Activated naive CD8-positive, alpha-beta T cell treated with anti-CD3 and anti-CD28 coated beads, Interleukin-2, amount 50 U/mL, for 16 hours (primary cell): ENCODE data around the gene CPXM2.
"Not testable (repeated sequence)": the region's sequence is repeated elsewhere in the genome, so short reads cannot be mapped to it uniquely, and the experiment has no call there.

Source experiments
- DNase-seq: peaks from one replicate; pipeline ENCODE4 v3.0.0-alpha.2; 2020; ENCODE audit warnings: low read depth, low spot score

CPXM2 gene

DNA sequence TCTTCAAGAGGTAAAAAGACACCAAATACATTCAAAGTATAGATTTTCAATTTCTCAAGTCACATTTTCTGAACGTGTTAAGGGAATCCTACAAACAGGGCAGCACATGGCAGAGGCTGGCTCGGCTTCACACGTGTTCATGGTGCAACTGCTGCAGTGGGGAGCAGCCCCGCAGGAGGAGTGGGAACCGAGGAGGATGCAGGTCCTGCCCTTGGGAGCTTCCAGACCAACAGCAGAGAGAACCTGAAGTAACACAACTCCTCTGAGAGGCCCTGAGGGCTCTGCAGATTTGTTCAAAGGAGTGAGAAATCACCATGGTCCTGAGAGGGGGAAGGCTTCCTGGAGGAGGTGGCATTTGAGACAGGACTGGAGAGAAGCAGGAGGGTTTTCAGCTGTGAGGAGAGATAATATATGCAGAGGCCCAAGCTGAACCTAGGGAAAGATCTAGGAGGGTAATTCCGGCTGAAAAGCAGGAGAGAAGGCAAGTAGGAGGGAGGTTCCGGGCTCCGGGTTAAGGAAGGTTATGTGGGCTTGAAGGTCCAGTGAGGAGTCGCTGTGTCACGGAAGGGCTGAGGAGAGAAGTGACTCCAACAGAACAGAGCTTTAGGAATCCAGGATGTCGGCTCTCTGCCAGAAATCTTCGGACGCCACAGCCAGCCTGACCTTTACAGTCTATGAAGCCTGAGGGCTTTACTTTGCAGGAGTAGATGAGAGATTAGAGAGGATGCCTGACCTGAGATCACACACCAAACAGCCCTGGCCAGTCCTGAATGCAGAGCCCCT is 148.0 kb downstream of the CPXM2 start:
- DNase-seq, result no peak

DNA sequence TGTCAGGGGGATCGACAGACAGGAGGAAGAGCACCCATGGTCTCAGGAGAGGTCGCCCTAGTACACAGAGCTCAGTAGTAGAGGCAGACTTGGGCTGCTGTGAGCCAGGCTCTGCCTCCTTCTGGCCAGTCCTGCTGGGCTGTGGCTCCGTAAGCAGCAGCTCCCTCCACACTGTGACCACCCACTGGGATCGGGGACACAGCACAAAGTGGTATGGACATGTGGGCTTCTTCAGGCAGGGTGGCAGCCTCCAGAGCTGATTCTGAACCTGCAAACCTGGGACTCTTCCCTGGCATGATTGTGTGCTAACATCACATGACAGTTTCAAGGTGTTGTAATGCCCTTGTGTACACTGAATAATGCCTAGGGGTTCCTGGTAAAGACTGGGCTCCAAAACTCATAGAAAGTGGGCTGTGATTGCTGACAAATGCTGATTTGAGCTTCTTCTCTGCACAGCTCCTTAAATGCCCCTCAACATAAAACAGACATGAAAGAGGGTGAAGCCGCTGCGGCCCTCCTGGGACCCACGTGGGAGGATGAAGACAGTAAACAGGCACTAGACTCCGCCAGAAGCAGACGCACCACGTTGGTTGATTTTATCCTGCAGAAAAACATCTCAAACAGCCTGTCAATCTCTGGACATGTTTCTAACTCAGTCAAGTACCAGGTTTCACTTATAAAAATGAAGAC is 148.7 kb downstream of the CPXM2 start:
- no peak for DNase-seq

DNA sequence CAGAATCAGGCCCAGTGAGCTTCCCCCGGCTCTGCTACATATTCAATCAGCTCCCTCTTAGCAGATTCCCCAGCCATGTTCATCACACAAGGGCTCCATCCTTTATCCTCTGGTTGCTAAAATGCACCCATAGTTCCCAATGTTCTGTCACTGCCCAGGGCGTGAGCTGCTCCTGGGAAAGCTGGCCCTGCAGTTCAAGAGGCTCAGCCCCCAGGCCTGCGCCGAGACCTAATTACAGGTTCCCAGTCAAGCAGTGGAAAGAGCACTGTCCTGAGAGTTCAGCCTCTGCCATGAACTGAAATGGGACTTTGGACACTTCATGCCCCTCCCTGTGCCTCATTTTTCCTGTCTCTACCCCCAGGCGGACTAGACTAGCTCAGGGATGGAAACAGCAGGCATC is 149.9 kb downstream of the CPXM2 start:
- no peak for DNase-seq

DNA sequence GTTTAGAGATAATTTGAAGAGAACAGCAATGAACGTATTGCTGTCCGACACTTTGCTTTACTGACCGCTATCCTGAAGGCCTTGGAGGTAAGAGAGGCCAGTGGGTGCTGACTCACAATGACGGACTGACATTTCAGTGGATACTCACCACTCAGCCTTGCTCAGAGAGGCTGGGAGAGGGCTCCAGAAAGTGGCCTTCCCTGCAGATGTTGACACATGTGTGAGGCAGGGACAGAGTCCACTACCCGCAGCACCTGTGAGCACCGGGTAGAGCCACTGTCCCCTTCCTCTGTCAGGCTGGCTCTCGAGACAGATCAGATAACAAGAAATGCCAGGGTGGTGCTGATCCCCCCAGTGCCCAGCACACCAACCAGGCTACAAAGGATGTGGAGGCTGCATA is 150.5 kb downstream of the CPXM2 start:
- no peak for DNase-seq

GRCh38 chr10:123736917-123737316 is 154.7 kb downstream of the CPXM2 start:
- not testable (repeated sequence) for DNase-seq

DNA sequence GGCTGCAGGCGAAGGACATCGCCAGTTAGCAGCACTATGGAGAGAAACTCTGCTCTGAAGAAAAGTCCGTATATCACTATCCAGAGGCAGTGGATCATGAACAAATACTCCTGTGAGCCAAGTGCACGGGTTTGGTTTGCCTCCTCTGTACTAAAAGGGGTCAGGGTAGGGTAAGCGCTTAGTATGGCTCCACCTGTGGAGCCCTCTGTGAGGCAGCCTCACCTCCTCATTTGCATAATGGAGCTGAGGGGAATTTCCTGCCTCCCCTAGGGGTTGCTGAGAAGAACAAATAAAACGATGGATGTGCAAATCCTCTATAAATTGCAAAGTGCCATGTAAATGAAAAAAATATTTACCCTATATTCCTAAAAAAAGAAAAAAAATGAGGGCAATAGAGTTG is 162.1 kb downstream of the CPXM2 start:
- no peak for DNase-seq

DNA sequence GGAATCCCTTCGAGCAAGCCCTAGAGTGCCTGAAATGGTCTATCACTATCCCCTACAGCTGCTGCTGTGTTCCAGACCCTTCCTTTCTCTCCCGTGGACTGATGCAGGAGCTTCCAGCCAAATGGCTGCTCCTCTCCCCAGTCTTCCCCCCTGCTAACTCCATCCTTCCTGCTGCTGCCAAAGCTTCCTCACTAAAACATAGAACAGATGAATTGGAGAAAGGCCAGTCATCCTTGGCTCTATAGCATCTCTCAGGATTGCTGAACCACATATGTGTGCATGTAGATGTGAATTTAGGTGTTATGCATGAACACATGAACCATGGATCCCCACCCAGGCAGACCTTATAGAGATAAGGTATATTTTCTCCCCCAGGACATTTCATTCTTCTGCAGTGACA is 164.8 kb downstream of the CPXM2 start:
- DNase-seq, result no peak

DNA sequence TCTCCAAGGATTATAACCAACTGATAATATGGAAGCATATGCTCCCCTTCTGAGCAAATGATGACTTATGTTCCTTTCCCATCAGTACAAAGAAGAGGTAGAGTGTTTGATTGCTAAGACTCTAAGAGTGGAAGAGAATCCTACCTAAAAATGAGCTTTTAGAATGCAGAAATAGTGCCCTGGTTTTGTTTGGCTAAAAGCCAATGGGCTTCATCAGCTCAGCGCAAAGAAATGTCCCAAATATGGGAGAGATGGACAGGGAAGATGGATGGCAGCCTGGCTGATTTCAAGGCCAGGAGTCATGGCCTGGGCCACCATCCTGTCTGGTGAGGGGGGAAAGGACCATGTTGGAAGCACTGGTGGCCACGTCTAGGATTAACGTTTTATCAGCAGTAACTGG is 165.2 kb downstream of the CPXM2 start:
- no peak for DNase-seq

- DNase-seq, result no peak
Measured at GRCh38 chr10:123724747-123725146, 166.9 kb downstream of the CPXM2 start.

DNA sequence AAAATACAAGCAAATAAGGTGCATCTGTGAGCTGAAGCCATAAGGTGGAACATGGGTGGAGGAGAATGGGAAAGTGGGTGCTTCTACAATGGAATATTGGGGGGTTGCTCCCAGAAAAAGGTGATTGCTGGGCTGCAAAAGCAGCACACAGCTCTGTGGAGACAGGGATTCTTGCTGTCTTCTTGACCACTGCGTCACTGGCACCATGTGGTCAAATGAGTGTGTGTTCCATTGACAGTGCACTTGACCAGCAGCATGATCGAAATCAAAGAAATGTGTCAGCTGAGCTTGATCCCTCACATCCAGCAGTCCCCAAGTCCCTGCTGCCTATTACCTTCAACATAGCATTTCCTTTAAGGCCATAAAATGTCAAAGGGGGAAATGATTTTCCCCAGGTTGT is 169.3 kb downstream of the CPXM2 start:
- no peak for DNase-seq

DNA sequence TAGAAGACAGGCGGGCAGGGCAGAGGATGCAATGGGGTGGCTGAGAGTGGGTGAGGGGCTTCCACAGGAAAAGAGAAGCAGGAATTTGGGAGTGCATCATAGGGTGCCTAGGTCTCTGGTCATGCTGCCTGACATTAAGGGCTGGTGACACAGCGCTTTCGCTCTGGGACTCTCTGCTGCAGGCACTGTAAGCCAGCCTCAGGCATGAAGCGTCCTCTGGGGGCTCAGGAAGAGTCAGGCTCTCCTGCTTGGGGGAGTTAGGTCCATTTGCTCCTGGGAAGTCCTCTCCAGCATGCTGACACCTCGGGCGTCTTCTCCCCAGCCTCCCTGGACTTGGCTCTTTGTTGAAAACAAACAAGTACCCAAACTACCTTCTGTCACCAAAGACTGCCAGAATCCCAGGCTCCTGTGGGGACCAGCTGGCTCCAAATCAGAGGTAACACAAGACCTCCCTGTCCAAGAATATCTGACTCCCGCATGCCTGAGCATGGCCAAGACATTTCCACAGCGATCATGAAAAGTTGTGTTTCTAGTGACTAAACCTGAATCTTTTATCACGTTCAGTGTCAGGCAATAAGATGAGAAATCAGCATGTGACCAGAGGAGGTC is 170.1 kb downstream of the CPXM2 start:
- DNase-seq, result no peak

DNA sequence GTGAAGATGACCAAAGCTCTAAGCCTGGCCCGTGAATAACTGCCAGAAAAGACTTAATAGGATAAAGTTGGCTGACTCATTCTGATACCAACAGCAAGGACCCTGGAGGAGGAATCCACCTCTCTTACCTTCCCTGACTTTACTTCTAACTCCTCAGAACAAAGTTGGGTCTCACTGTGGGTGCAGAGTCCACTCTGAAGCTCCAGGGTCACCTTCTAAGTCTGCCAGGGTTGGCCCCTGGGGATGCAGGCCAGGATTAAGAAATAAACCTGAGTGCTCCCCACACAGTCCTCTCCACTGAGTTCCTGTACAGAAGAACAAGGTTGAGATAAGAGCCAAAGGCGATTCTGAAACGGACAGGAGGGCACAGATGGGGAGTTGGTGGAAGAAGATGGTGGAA is 171.1 kb downstream of the CPXM2 start:
- DNase-seq, result no peak

- no peak for DNase-seq
Measured at GRCh38 chr10:123718544-123719060, 173.0 kb downstream of the CPXM2 start.

GRCh38 chr10:123717336-123717735 is 174.3 kb downstream of the CPXM2 start:
- no peak for DNase-seq

- no peak for DNase-seq
Measured at GRCh38 chr10:123715546-123715945, 176.1 kb downstream of the CPXM2 start.

GRCh38 chr10:123706236-123706635 is 185.4 kb downstream of the CPXM2 start:
- no peak for DNase-seq

DNA sequence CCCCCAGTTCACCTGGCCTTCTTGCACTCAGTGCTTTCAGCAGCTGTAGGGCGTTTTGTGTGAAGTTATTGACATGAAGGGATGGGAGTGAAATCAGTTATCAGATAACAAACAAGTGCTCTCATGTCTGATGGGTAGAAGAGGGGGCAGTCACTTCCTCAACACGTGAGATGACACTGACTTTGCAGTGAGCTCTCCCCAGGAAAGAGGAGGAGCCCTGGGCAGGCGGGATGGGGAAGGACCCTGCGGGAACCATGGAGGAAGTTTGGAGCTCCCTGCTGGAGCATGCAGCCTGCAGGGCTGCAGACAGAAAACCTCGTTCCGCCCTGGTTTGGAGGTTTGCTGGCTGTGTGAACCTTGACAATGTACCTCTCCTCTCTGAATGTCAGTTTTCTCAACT is 186.8 kb downstream of the CPXM2 start:
- no peak for DNase-seq

DNA sequence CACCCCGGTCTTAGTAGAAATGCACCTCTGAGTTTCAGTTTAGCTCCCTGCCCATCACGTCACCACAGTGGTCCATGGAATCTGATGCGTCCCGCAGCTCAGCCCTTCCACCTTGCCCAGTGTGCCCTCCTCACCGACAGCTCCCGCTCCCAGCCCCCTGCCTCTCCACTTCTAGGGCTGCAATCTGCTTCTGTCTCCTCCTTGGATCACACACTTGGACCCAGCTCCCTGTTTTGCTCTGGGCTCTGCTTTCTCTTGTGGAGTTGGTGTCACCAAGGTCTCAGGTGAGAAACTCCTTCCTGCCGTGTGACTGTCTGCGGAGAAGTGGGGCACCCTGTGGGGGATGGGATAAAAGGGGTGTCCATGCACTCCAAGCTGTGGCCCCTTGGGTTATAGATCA is 187.5 kb downstream of the CPXM2 start:
- DNase-seq, result no peak

DNA sequence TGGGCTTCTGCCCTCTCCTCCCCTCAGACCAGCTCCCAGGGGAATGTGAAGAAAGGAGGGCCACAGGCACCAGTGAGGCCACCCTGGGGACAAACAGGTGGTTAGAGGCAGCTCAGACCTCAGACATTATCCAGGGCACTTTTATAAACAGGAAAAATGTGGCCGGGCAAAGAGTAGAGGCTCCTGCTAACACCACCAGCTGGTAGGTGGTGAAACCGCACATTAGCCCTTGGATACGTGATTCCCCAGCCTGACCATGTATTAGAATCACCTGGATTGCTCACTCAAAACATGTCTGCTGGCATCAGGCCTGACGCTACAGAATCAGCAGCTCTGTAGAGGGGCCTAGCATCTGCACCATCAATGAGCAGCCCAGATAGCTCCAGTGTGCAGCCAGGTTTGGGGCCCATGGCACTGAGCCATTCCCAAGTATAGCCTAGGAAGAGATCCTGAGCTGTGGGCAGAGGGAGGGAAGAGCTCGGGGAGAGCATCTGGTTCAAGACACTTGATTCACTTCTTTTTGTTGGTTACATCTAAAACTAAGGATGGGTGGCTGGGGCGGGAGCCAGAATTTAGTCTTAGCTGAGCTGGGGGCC is 188.3 kb downstream of the CPXM2 start:
- DNase-seq, result no peak
